Femur (tissue), 1 donor: Measurements from ENCODE around the gene SPINK13.
"Not testable (repeated sequence)": the region's sequence is repeated elsewhere in the genome, so short reads cannot be mapped to it uniquely, and the experiment has no call there.

Experiments
- DNase-seq: peaks from one replicate; pipeline ENCODE4 v3.0.0-alpha.2; 2017

The SPINK13 gene

DNA sequence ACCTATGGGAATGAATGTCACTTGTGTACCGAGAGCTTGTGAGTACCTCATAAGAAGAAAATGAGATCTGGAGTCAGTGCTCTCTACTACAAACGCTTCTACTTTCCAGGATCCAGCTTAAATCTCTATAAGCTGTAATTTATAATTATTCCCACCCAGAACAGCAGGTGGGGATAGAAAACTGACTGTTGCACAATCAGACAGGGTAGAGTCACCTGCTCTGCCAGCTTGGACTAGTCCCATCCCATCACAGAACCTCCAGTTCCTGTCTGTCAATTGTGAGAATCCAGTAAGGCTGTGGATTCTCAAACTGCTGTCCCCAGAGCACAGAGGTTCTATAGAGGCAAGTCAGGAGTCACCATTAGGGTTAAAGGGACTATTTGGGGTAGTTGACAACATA lies 45.6 kb downstream of the SPINK13 start:
- no peak for DNase-seq

DNA sequence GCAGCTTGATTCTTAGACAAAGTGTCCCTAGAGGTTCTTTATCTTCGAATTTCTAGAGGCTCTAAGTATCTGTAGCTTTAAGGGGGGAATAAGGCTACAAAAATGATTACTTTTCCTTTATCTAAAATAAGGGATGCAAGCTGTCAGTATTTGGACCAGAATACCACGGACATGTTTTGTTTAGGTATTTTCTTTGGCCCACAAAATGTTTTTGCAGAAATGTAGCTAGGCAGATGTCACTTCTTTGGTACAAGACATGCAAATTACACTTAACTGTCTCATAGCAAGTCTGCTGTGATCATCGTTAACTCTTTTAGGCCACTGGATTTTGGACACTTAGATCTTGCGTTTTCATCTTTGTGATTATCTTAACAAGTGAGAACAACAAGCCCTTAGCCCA lies 46.1 kb downstream of the SPINK13 start:
- DNase-seq: no peak

DNA sequence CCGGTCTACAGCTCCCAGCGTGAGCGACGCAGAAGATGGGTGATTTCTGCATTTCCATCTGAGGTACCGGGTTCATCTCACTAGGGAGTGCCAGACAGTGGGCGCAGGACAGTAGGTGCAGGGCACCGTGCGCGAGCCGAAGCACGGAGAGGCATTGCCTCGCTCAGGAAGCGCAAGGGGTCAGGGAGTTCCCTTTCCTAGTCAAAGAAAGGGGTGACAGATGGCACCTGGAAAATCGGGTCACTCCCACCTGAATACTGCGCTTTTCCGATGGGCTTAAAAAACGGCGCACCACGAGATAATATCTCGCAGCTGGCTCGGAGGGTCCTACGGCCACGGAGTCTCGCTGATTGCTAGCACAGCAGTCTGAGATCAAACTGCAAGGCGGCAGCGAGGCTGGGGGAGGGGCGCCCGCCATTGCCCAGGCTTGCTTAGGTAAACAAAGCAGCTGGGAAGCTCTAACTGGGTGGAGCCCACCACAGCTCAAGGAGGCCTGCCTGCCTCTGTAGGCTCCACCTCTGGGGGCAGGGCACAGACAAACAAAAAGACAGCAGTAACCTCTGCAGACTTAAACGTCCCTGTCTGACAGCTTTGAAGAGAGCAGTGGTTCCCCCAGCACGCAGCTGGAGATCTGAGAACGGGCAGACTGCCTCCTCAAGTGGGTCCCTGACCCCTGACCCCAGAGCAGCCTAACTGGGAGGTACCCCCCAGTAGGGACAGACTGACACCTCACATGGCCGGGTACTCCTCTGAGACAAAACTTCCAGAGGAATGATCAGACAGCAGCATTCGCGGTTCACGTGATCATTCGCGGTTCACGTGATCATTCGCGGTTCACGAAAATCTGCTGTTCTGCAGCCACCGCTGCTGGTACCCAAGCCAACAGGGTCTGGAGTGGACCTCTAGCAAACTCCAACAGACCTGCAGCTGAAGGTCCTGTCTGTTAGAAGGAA lies 51.7 kb downstream of the SPINK13 start:
- not testable (repeated sequence) for DNase-seq

DNA sequence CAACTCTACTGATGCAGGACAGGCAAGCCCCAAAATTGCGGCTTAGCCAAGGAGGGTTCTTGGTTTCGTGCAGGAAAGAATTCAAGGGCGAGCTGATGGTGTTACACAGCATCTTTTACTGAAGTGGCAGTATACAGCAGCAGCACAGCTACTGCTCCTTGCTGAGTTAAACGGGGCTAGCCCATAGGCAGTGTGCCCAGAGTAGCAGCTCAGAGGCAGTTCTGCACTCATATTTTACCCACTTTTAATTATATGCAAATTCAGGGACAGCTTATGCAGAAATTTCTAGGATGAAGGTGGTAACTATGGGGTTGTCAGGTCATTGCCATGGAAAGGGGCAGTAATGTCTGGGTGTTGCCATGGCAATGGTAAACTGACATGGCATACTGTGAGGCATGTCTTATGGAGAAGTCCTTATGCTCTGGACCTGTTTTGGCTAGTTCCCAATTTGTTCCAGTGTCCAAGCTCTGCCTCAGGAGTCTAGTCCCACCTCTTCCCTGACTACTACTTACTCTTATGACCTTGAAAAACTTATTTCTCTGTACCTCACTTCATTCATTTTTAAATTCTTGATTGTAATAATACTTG lies 64.8 kb downstream of the SPINK13 start:
- no peak for DNase-seq

DNA sequence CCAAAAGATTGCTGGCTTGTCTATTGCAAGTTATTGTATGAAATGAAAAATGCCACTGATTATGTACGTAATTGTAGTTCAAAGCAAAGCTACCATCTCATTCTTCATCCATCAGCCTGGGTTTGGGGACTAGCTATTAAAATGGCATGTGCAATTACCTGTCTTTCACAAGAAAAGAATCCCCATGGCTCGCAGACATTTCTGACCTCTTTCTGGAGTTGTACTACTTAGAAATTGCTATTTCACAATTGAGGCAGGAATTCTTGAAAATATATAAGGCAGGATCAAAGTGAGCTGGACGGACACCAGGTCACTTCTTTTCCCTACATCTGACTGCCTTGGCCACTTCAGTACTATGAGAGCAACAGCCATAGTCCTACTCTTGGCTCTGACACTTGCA lies 66.7 kb downstream of the SPINK13 start, which contains the start of gene SPINK9:
TSS of gene SPINK9 (plus strand) at position 301 of the 400 bp plus-strand sequence. CDS start at position 356, 55 bp downstream.
- DNase-seq: no peak
